Inflammatory macrophage treated with lipopolysaccharide for 4 hours (primary cell): ENCODE data around the gene HNRNPAB.
"Not testable (repeated sequence)": the region's sequence is repeated elsewhere in the genome, so short reads cannot be mapped to it uniquely, and the experiment has no call there.

Experiments used
- DNase-seq: peaks from one replicate; pipeline ENCODE4 v3.0.0-alpha.2; 2020

The HNRNPAB gene

GRCh38 chr5:178232124-178232919 is 28.0 kb downstream of the HNRNPAB start, which contains the start of gene PHYKPL:
Gene PHYKPL (minus strand): TSS chr5:178232802. CDS start chr5:178232550, 252 bp downstream.
- peak; percentile 67 for DNase-seq

- no peak for DNase-seq
Measured at GRCh38 chr5:178232920-178233429, 28.6 kb downstream of the HNRNPAB start.

GRCh38 chr5:178234121-178234749 is 29.9 kb downstream of the HNRNPAB start:
- DNase-seq = no peak

GRCh38 chr5:178234750-178235587 is 30.6 kb downstream of the HNRNPAB start:
- DNase-seq = peak; percentile 58

GRCh38 chr5:178235588-178235974 is 31.2 kb downstream of the HNRNPAB start:
- DNase-seq = peak; percentile 48

- DNase-seq = no peak
Measured at GRCh38 chr5:178236126-178236525, 31.8 kb downstream of the HNRNPAB start.

- peak; percentile 74 for DNase-seq
Measured at GRCh38 chr5:178236679-178237078, 32.3 kb downstream of the HNRNPAB start.

GRCh38 chr5:178237431-178238312 is 33.3 kb downstream of the HNRNPAB start:
- DNase-seq = peak; percentile 49

- DNase-seq = no peak
Measured at GRCh38 chr5:178238313-178238635, 33.9 kb downstream of the HNRNPAB start.

GRCh38 chr5:178238711-178239592 is 34.6 kb downstream of the HNRNPAB start:
- DNase-seq = no peak

- DNase-seq = not testable (repeated sequence)
Measured at GRCh38 chr5:178239626-178240301, 35.4 kb downstream of the HNRNPAB start.

GRCh38 chr5:178240341-178240741 is 36.0 kb downstream of the HNRNPAB start:
- no peak for DNase-seq

- no peak for DNase-seq
Measured at GRCh38 chr5:178240766-178241165, 36.4 kb downstream of the HNRNPAB start.

GRCh38 chr5:178241231-178241663 is 36.9 kb downstream of the HNRNPAB start:
- DNase-seq = no peak

GRCh38 chr5:178241688-178242231 is 37.4 kb downstream of the HNRNPAB start:
- DNase-seq = no peak

GRCh38 chr5:178242416-178242815 is 38.1 kb downstream of the HNRNPAB start:
- DNase-seq = no peak

- DNase-seq = peak; percentile 54
Measured at GRCh38 chr5:178244576-178244975, 40.2 kb downstream of the HNRNPAB start.

- no peak for DNase-seq
Measured at GRCh38 chr5:178245389-178245788, 41.1 kb downstream of the HNRNPAB start.

GRCh38 chr5:178246624-178247279 is 42.4 kb downstream of the HNRNPAB start:
- no peak for DNase-seq
